HepG2 (cell line): ENCODE data around the gene ATP11B. TPM values are rescaled to one million over a fixed set of nuclear protein-coding genes. Genes with fewer than 3 reads are reported as not detected.

ENCODE experiments used
- ATAC-seq: fragments of 200-7000 bp; cut with Tn5 transposase; 3 replicates; pipeline ENCODE4 v1.9.1; 2020; ENCODE audit warnings: mild to moderate bottlenecking, moderate library complexity
- BruUV-seq: library from RNA; stranded (reverse); fragments of 400-500 nt; replicated peaks from 2 replicates; lab custom pipeline; 2021; lab: Mats Ljungman, UMichigan
- CTCF ChIA-PET: fragments of 300-600 bp; formaldehyde crosslinking; extraction: SDS; loops from one replicate; lab custom pipeline; 2021; ENCODE audit warnings: low total read pairs, inconsistent platforms, low intra/inter-chr PET ratio; lab: Yijun Ruan, JAX
- POLR2A ChIA-PET: fragments of 350-600 bp; sonication (Branson Sonifier 250); formaldehyde crosslinking; loops from one replicate; lab custom pipeline; 2020; ENCODE audit warnings: antibody characterized with exemption, inconsistent platforms; lab: Yijun Ruan, JAX
- DNase-seq: peaks from one replicate; pipeline ENCODE4 v3.0.0-alpha.2; 2015; ENCODE audit warnings: low spot score
- FAIRE-seq: peaks from 3 replicates; lab custom pipeline; 2011; peaks lifted over from hg19 to GRCh38; lab: Jason Lieb, UNC
- H2AFZ ChIP-seq: one replicate; pipeline ENCODE4 v1.6.1; 2011; ENCODE audit warnings: low read length, inconsistent platforms
- H3K27ac ChIP-seq: fragments of 300-600 bp; 3 replicates; pipeline ENCODE4 v1.8.0; 2011; ENCODE audit warnings: mixed run types, mild to moderate bottlenecking, mixed read lengths, low read length, inconsistent platforms; ENCODE audit not compliant: insufficient read depth; ENCODE audit errors: extremely low read length
- H3K27me3 ChIP-seq, 2 experiments: fragments of 200-600 bp in 1 of 2; 2 replicates in 1 of 2; 3 replicates in 1 of 2; pipeline versions ENCODE4 v1.6.0 to v1.8.0; 2011; ENCODE audit warnings: low read length in 2 of 2, mild to moderate bottlenecking in 2 of 2, moderate library complexity in 2 of 2, inconsistent platforms in 1 of 2; ENCODE audit not compliant: insufficient read depth in 2 of 2, control insufficient read depth in 1 of 2
- H3K36me3 ChIP-seq, 2 experiments: fragments of 200-600 bp in 1 of 2; replicated peaks in 1 of 2; 2 replicates in 1 of 2; 3 replicates in 1 of 2; pipeline versions ENCODE4 v1.5.1 to v1.8.0; 2011; ENCODE audit warnings: low read length in 2 of 2, inconsistent platforms in 1 of 2; ENCODE audit not compliant: insufficient read depth in 2 of 2, control insufficient read depth in 1 of 2
- H3K4me1 ChIP-seq: 2 replicates; pipeline ENCODE4 v1.5.1; 2012; ENCODE audit warnings: low read length, inconsistent platforms; ENCODE audit not compliant: insufficient read depth
- H3K4me2 ChIP-seq: 2 replicates; pipeline ENCODE4 v1.6.0; 2011; ENCODE audit warnings: low read depth, low read length, inconsistent platforms
- H3K4me3 ChIP-seq, 3 experiments: fragments of 200-600 bp in 1 of 3; sonication (generic), shearing (Covaris generic) in 1 of 3; replicated peaks in 1 of 3; 2 replicates each; pipeline ENCODE4 v1.5.1; 2011 to 2016; ENCODE audit warnings: low read length in 3 of 3, inconsistent platforms in 2 of 3, low read depth in 2 of 3, mild to moderate bottlenecking in 2 of 3, control low read depth in 1 of 3, mixed read lengths in 1 of 3; ENCODE audit not compliant: insufficient read depth in 1 of 3
- H3K79me2 ChIP-seq: one replicate; pipeline ENCODE4 v1.6.1; 2011; ENCODE audit warnings: low read length, inconsistent platforms; ENCODE audit not compliant: insufficient read depth
- H3K9ac ChIP-seq: 2 replicates; pipeline ENCODE4 v1.6.0; 2011; ENCODE audit warnings: mild to moderate bottlenecking, low read depth, low read length, inconsistent platforms; ENCODE audit not compliant: insufficient read depth
- H3K9me3 ChIP-seq: 2 replicates; pipeline ENCODE4 v1.5.1; 2012; ENCODE audit warnings: mild to moderate bottlenecking, low read length
- H4K20me1 ChIP-seq: 2 replicates; pipeline ENCODE4 v1.6.0; 2011; ENCODE audit warnings: inconsistent platforms, mild to moderate bottlenecking, low read length, moderate library complexity; ENCODE audit not compliant: insufficient read depth
- ATAD3A ChIP-seq: sonication (generic); formaldehyde crosslinking; IDR thresholded peaks from 2 replicates; pipeline ENCODE4 v1.4.0; 2020; ENCODE audit warnings: missing genetic modification reagents
- CEBPG ChIP-seq: IDR thresholded peaks from 2 replicates; pipeline ENCODE4 v1.6.1; 2016
- DZIP1 ChIP-seq: sonication (generic); formaldehyde crosslinking; IDR thresholded peaks from 2 replicates; pipeline ENCODE4 v1.5.0; 2020; ENCODE audit warnings: mild to moderate bottlenecking, missing genetic modification reagents
- GATAD2A ChIP-seq: IDR thresholded peaks from 2 replicates; pipeline ENCODE4 v1.6.1; 2016
- NFYB ChIP-seq: sonication (generic); formaldehyde crosslinking; IDR thresholded peaks from 2 replicates; pipeline ENCODE4 v1.4.0; 2020; ENCODE audit warnings: missing genetic modification reagents
- PITX1 ChIP-seq: sonication (generic); formaldehyde crosslinking; IDR thresholded peaks from 2 replicates; pipeline ENCODE4 v1.5.1; 2020; ENCODE audit warnings: mild to moderate bottlenecking, missing genetic modification reagents
- POLR2AphosphoS2 ChIP-seq: IDR thresholded peaks from 2 replicates; pipeline ENCODE4 v1.6.1; 2011; ENCODE audit warnings: low read depth, low read length, improper control_type of control experiment
- SP140L ChIP-seq: sonication (generic); formaldehyde crosslinking; IDR thresholded peaks from 2 replicates; pipeline ENCODE4 v1.4.0; 2020; ENCODE audit warnings: missing genetic modification reagents, borderline replicate concordance
- YEATS4 ChIP-seq: sonication (generic); formaldehyde crosslinking; IDR thresholded peaks from 2 replicates; pipeline ENCODE4 v1.4.0; 2020; ENCODE audit warnings: missing genetic modification reagents, borderline replicate concordance
- ZBTB7A ChIP-seq: sonication (generic); formaldehyde crosslinking; IDR thresholded peaks from 2 replicates; pipeline ENCODE4 v1.8.0; 2022; ENCODE audit warnings: mild to moderate bottlenecking, missing genetic modification reagents
- ZNF263 ChIP-seq: sonication (generic); formaldehyde crosslinking; IDR thresholded peaks from 2 replicates; pipeline ENCODE4 v1.4.0; 2020; ENCODE audit warnings: missing genetic modification reagents
- ZNF34 ChIP-seq: sonication (generic); formaldehyde crosslinking; IDR thresholded peaks from 2 replicates; pipeline ENCODE4 v1.4.0; 2020; ENCODE audit warnings: mild to moderate bottlenecking, missing genetic modification reagents, borderline replicate concordance
- ZNF503 ChIP-seq: sonication (generic); formaldehyde crosslinking; IDR thresholded peaks from 2 replicates; pipeline ENCODE4 v1.4.0; 2020; ENCODE audit warnings: missing genetic modification reagents
- ZNF556 ChIP-seq: sonication (generic); formaldehyde crosslinking; IDR thresholded peaks from 2 replicates; pipeline ENCODE4 v1.4.0; 2020; ENCODE audit warnings: mild to moderate bottlenecking, missing genetic modification reagents, borderline replicate concordance
- ZNF678 ChIP-seq: sonication (generic); formaldehyde crosslinking; IDR thresholded peaks from 2 replicates; pipeline ENCODE4 v1.4.0; 2020; ENCODE audit warnings: mild to moderate bottlenecking, missing genetic modification reagents
- ZNF788 ChIP-seq: sonication (generic); formaldehyde crosslinking; IDR thresholded peaks from 2 replicates; pipeline ENCODE4 v1.5.0; 2020; ENCODE audit warnings: mild to moderate bottlenecking, missing genetic modification reagents, borderline replicate concordance
- WGBS: methylation state at CpG from one replicate; pipeline ENCODE4 v1.1.6; 2017; ENCODE audit warnings: low lambda C conversion rate; 5-methylcytosine and 5-hydroxymethylcytosine counted together
- in situ Hi-C: cut with HindIII; loops from 2 replicates; pipeline ENCODE4 v1.10.0; 2017; ENCODE audit warnings: low pct_unique_long_range_greater_than_20kb; ENCODE audit not compliant: extremely low pct_ligation_motif_present
- intact Hi-C: fragments of 100-400 bp; cut with micrococcal nuclease; formaldehyde crosslinking; loops from one replicate; pipeline ENCODE4 v1.10.0; 2022; ENCODE audit not compliant: unreplicated experiment
- polyA plus RNA-seq, 8 experiments: library from polyadenylated mRNA; depleted of rRNA in 3 of 8; stranded (reverse) in 7 of 8; unstranded in 1 of 8; fragments of >200 nt; fragmentation: Illumina TruSeq in 4 of 8; extraction: Trizol in 4 of 8; gene quantifications; 2 replicates each; pipeline versions ENCODE4 v1.2.1 to v1.2.3, GENCODE V29; 2011 to 2016; ENCODE audit warnings: low read depth in 4 of 8, missing spikeins in 1 of 8, mixed read lengths in 1 of 8; ENCODE audit not compliant: insufficient read depth in 1 of 8
- total RNA-seq, 5 experiments: library from RNA; depleted of rRNA; stranded (reverse); fragments of >200 nt; fragmentation: Illumina TruSeq; extraction: Trizol; gene quantifications; 2 replicates each; pipeline ENCODE4 v1.2.3, GENCODE V29; 2016; ENCODE audit warnings: low read depth in 1 of 5
- TF ChIP-seq, protein P1 (sequence below): sonication (generic); formaldehyde crosslinking; IDR thresholded peaks from 2 replicates; pipeline ENCODE4 v1.5.0; 2020; ENCODE audit warnings: missing genetic modification reagents

ATP11B gene
- total and polyA plus RNA-seq, 2 of the 13 experiments (the other 11 are each of a cell fraction or from before 2014, with no cell fraction given) = 10.1 to 22.9 TPM

- TF ChIP-seq ZNF678 (CRISPR knock-in tag) = no peak
- no peak for TF ChIP-seq DZIP1 (CRISPR knock-in tag)
- no peak for TF ChIP-seq NFYB (CRISPR knock-in tag)
- TF ChIP-seq YEATS4 (CRISPR knock-in tag) = no peak
- no peak for TF ChIP-seq ATAD3A (CRISPR knock-in tag)
Observed at GRCh38 chr3:182855076-182855475, 61.8 kb downstream of the ATP11B start (continued).

GRCh38 chr3:182861348-182861747 lies 68.0 kb downstream of the ATP11B start:
- ChIA-PET CTCF (no interaction called here), POLR2A (no interaction called here)
- no peaks in the 10 kb centered on the region for H4K20me1 ChIP-seq
- no peaks in the 10 kb centered on the region for H3K27me3 ChIP-seq
- 100% methylated on average over 1 of the region's 1 CpG for WGBS
- DNase-seq = no peak
- no peak overlapping the region for H2AFZ ChIP-seq
- FAIRE-seq = no peak
- no peak for ATAC-seq
- H3K9me3 ChIP-seq = no peaks in the 10 kb centered on the region
- H3K4me3 ChIP-seq = no peak overlapping the region
- no peaks in the 10 kb centered on the region for H3K79me2 ChIP-seq
- H3K36me3 ChIP-seq = 0 out of 5 replicates have a peak, but pooled peaks cover 0 to 3% of the 10 kb centered on the region in 2 experiments
- BruUV-seq = no TSS peak
- H3K4me1 ChIP-seq = no peaks in the 10 kb centered on the region
- no peak overlapping the region for H3K27ac ChIP-seq
- intact Hi-C loops = no loop called here
- H3K4me2 ChIP-seq = no peak overlapping the region
- TF ChIP-seq ZBTB7A (CRISPR knock-in tag) (no peak), PITX1 (no peak), CEBPG (no peak), ZNF263 (CRISPR knock-in tag) (no peak), ZNF556 (CRISPR knock-in tag) (no peak), ZNF788 (CRISPR knock-in tag) (no peak), SP140L (CRISPR knock-in tag) (no peak), ZNF503 (CRISPR knock-in tag) (no peak), POLR2AphosphoS2 (no peak), GATAD2A (CRISPR knock-in tag) (no peak), ZNF34 (no peak)
- TF ChIP-seq, protein P1, sequence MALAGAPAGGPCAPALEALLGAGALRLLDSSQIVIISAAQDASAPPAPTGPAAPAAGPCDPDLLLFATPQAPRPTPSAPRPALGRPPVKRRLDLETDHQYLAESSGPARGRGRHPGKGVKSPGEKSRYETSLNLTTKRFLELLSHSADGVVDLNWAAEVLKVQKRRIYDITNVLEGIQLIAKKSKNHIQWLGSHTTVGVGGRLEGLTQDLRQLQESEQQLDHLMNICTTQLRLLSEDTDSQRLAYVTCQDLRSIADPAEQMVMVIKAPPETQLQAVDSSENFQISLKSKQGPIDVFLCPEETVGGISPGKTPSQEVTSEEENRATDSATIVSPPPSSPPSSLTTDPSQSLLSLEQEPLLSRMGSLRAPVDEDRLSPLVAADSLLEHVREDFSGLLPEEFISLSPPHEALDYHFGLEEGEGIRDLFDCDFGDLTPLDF (CRISPR knock-in tag) = no peak
- in situ Hi-C loops = no loop called here
- no peak overlapping the region for H3K9ac ChIP-seq
